Stimulated activated CD8-positive, alpha-beta memory T cell treated with anti-CD3 and anti-CD28 coated beads, Interleukin-4, amount 100 ng/mL, for 4 hours (primary cell): Measurements from ENCODE around the gene MYH10.

Source experiments
- DNase-seq, 2 donors: peaks; one replicate each; pipeline ENCODE4 v3.0.0-alpha.2; 2020; ENCODE audit warnings: low read depth in 2 of 2, low spot score in 1 of 2

MYH10 gene

DNA sequence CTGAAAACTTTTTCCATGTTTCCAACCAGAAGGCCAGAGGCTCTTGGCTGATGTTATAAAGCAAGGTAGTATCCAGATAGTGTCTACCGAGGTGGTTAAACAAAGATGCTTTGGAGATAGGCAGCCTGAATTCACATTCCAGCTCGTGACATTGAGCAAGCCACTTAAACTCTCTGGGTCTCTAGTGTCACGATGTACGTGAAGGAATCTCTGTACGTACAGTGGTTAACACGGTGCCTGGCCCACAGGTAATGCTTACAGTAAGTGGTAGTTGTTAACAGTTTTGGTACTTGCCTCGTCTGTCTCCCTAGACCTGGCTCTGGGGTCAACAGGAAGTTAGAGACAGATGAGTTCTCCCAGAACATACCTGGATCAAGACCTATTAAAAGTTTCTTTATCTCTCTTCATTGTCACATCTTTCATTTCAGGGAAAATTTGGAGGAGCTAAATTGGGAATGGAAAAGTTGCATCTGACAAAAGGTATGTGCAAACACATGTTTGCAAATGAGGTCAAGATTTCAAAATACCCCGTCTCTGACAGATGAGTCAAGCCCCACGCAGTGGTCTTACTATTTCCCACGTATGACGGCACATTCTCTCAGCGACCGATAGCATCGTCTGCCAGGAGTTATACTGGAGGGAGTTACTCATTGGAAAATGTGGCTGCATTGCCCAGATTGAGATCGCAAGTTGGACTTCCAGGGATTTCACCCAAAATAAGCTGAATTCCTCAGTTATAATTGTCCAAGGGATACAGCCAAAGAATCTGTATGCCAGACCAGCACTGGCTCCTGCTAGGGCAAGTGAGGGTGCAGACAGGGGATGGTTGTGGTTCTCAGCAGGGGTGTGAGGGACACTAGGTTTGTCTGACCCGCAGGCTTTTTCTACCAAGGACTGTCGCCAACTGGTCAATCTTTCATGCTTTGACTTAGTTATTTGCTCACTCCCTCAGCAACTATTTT is 18.9 kb upstream of the MYH10 start:
- DNase-seq, result no peak

GRCh38 chr17:8647956-8648355 is 17.4 kb upstream of the MYH10 start:
- DNase-seq, result no peak

DNA sequence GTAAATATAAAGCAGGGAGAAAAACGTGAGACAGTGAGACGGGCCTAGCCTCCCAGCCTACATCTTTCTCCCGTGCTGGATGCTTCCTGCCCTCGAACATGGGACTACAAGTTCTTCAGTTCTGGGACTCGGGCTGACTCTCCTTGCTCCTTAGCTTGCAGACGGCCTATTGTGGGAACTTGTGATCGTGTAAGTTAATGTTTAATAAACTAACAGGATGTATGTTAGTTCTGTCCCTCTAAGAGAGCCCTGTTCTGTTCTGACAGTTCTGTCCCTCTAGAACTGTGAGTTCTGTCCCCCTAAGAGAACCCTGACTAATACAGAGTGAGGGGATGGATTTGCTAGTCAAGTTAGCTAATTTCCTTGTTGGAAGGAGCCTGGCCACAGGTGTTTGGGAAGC is 16.7 kb upstream of the MYH10 start:
- no peak for DNase-seq

GRCh38 chr17:8644507-8644902 is 14.0 kb upstream of the MYH10 start:
- DNase-seq, result no peak

GRCh38 chr17:8643855-8644506 is 13.5 kb upstream of the MYH10 start:
- no peak for DNase-seq

GRCh38 chr17:8639709-8640108 is 9.2 kb upstream of the MYH10 start:
- no peak for DNase-seq

DNA sequence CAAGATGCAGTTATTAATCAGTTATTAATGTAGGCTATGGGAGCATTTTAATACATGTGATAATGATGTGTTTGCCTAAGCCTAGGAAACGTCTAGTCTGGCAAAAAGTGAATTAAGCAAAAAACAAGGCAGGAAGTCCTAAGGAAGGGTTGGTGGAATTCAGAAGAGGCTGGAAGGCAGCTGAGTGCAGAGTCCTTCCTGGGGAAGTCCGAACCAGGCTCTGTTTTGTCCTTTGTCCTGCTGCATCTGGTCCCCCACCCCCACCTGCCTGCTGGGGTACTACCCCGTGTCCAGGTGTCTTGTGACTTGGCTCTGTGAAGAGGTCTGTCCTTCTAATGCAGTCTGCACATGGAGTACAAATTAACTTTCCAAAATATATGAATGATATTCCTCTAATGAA is 1.5 kb upstream of the MYH10 start:
- no peak for DNase-seq

DNA sequence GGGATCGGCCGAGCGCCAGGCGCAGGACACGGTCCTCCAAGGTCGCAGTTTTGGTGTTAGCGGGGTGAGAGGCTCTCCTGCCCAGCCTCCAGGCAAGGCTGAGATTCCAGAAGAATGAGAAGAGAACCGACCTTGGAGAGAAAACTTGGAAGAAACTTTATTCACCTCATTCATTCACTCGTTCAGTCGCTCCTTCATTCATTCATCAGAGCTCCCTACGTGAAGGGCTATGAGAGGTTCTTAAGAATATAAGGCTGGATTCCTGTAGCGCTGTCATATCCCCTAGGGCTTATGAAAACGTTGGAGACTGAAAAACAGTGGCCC is 991 bp upstream of the MYH10 start:
- no peak for DNase-seq

DNA sequence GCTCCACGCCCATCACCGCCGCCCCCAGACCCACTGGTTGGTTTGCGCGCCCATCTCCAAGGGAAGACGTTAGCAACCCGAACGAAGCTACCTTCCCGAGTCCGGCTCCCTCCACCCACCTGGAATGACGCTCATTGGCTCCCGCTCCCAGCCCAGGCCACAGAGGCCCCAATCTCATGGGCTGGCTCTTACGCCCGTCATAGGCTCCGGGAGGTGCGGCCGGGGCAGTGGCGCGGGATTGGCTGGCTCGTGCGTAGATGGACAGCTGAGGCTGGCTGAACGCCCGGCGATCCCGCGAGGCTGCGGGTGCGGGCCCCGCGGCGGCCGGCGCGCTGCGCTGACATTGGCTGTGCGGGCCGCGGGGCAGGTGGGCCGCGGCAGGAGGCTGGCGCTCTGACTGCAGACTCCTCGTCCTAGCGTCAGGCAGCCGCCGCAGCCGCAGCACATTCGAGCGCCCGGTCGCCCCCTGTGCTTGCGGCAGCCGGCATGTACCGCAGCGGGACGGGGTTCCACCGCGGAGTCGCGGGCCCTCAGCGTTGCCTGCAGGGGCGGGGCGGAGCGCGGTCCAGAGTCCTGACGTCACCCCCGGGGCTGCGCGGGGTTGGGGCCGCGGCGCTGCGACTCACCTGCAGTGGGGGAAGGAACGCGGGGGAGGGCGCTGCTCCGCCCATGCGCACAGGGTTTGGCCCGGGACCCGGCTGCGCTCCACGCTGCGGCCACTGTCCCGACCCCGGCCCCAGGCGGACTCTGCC is 453 bp upstream of the MYH10 start:
- DNase-seq, result peak; percentile 35 to 73

DNA sequence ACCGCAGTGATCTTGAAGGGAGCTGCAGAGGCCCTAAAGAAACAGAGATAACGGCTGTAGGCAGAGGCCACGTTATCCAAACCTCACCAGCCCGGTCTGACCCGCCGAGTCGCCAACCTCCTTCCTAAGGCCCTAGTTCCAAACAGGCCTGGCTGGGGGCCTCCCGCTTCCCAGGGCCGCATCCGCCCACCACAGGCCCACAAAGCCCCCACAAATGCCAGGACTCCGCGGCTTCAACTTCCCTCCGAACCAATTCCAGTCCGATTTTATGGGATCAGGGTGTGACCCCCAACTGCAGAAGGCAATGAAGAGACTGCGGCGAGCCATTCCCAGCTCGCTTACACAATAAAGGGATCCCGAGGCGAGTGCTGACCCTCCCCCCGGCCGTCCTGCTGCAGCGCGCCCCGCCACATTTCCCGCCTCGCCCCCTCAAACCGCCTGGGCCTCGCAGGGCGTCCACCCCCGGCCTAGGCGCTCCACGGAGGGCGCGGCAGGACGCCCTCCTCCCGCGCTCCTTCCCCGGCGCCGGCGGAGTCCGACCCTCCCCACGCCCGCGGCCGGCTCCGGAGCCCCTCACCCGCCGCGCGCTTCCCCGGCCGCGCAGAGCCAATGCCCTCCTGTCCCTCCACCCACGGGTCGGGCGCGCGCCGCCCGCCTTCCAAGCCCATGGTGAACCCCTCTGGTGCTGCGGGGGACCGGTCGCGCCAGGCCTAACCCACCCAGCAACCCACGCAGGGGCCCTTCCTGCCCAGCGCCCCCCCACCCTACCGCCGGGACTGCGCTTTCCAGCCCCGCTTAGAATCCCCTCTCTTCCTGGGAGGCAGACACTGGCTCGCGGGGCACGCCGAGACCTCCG is 926 bp downstream of the MYH10 start:
- no peak for DNase-seq

- DNase-seq, result no peak
Measured at GRCh38 chr17:8628609-8629169, 1.8 kb downstream of the MYH10 start.

DNA sequence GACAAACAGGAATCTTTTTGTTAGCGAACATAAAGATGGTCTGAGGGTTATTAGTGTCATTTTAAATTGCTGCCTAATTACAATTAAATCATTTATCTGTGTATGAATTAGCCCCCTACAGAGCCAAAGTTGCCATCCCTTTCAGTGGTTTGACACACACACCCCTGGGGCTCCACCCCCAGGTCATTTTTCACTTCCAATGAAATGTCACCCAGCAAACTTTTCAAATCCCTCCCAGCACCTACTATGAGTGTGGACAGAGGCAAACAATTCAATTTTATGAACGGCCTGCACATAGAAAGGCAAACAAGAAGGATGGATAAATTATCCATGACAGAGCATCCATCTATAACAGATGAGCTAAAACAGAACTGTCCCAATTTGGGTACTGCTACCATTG is 2.4 kb downstream of the MYH10 start:
- DNase-seq, result no peak

DNA sequence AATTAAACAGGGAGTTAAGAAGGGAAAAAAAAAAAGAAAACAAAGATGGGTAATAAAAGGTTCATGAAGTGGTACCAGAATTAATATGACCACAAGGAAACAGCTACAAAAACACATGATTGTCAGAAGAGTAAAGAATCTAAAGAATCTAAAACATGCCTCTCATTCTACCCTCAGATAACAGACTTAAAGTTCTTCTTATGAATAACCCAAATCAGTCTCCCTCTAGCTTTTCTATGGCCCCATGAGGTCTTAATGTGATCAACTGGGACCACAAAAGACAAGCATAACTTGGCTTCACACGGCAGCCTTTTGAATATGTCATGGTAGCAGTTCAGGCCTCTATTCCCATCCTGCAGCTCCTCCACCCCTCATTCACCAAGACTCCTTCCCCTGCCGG is 6.9 kb downstream of the MYH10 start:
- DNase-seq, result no peak

DNA sequence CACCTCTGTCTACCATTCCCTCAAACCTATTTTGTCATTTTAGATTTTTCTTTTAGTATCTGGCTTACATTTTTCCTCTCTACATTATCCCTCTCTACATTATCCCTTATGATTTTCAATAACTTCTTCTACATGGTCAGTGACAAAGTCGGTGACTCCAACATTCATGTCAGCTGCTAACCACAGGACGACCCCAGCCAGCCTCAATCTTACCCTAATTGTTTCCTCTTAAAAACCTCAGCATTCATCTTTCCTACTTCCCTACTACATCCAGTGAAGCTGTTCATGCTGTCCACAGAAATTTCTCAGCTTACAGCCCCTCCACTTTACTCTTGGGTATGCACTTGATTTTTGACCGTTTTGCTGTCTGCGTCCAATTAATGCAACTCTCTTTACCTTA is 8.3 kb downstream of the MYH10 start:
- DNase-seq, result no peak

DNA sequence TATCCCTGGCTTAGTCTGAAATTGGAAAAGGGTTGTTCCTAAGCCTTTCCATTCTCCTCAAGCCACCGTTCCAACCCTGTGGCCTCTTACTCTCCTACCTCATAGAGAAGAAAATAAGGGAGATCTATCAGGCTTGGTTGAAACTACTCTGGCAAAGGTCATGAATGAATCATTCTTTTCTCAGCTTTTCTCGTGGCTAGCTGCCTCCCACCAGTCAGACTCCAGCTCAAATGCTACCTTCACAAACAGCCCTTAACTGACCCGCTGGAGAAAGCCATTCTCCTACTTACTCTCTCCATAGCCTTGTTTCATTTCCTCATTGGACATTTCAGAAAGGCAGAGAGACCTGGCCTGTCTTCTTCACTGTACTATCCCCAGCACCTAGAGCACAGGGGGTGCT is 8.9 kb downstream of the MYH10 start:
- DNase-seq, result no peak

DNA sequence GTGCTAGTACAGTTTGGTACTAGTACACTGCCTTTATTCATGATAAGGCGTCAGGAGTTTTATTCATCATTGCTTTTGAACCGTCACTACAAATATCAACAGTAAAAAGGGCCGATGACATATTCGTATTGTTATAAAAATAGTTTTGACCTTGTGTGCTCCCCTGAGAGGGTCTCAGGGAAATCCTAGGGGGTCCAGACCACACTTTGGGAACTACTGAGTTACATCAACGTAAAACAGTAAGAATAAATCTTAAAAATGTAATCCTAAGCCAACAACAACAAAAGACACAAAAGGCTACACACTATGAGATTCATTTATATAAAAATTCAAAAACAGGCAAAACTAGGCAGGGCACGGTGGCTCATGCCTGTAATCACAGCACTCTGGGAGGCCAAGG is 11.2 kb downstream of the MYH10 start:
- DNase-seq, result no peak

DNA sequence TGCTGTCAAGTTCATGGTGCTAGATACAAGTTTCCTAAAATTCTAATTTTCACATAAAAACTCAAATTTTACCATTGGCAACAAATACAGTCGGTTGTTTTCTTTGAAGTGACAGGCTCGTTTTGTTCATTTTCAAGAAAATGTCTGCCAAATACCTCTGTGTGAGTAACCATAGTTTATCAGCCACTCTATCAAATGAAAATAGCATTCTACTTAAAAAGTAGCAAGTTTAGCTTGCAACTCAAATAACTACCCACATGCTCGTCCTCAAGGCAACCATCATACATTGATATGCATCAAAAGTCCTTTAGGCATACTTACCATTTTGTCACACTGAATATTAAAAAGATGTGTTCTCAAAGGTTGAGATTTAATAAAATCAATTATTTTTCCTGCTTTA is 11.7 kb downstream of the MYH10 start:
- DNase-seq, result no peak

GRCh38 chr17:8614988-8615387 is 15.5 kb downstream of the MYH10 start:
- no peak for DNase-seq

DNA sequence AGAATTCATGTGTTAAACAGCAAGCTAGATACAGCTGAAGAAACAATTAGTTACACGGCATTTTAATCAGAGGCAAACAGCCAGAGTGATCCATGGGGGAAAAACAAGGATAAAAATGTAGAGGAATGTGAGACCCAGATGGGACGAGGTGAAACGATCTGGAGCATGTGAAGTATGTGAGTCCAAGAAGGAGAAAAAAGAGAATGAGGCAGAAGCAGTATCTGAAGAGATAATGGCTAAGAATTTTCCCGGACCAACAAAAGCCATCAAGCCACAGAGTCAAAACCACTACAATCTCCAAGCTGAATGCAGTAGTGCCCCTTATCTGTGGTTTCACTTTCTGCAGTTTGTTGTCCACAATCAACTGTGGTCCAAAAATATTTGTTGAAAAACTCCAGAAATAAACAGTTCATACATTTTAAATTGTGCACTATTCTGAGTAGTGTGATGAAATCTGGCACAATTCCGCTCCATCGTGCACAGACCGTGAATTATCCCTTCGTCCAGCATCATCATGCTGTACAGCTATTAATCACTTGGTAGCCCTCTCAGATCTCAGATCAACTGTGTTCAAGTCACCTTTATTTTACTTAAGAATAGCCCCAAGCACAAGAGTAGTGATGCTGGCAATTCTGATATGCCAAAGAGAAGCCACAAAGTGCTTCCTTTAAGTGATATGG is 18.8 kb downstream of the MYH10 start:
- DNase-seq, result no peak

DNA sequence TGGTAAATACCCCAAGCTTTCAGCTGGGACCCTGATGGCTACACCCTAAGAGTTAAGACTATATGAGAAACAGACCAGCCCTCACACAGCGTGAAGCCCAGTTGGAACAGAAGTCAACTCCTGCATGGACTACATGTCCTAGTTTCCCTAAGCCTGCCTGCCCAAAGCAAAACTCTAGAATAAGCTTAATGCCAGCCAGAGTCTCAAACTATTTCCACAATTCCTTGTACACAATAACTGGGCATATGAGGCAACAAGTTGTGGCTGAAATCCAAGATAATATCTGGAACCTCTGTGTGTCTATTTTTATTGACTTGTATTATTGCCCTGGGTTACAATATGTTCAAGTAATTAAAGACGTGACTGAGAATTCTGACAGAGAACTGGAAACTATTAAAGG is 19.4 kb downstream of the MYH10 start:
- no peak for DNase-seq
